Measurements from ENCODE around the gene RALA.

- TF ChIP-seq CTCF (IDR thresholded peaks at IDR 0.05), result no peak
- no peak for TF ChIP-seq POLR2A (IDR thresholded peaks at IDR 0.05)
These were observed 79.8 kb downstream of the RALA start for GRCh38 chr7:39703144-39703543.

All from thyroid gland (tissue), 4 donors.